ENCODE measurements around the gene MAP3K4.

MAP3K4 gene

GRCh38 chr6:160991406-160992060 lies at the start of gene MAP3K4:
MAP3K4 (plus strand) TSS chr6:160991769; CDS start chr6:160991932, 163 bp downstream.
- peak; percentile 50 to 66 for DNase-seq

GRCh38 chr6:160943997-160944396 lies 47.6 kb upstream of the MAP3K4 start:
- DNase-seq = no peak

- no peak for DNase-seq
Observed at GRCh38 chr6:160945516-160946177, 45.9 kb upstream of the MAP3K4 start.

- DNase-seq = no peak
Observed at GRCh38 chr6:160949531-160949930, 42.0 kb upstream of the MAP3K4 start.

GRCh38 chr6:160950507-160950906 lies 41.1 kb upstream of the MAP3K4 start:
- DNase-seq = no peak

- DNase-seq = no peak
Observed at GRCh38 chr6:160951187-160952030, 40.2 kb upstream of the MAP3K4 start.

GRCh38 chr6:160952633-160953281 lies 38.8 kb upstream of the MAP3K4 start:
- no peak for DNase-seq

GRCh38 chr6:160955508-160956295 lies 35.9 kb upstream of the MAP3K4 start:
- DNase-seq = no peak

- no peak for DNase-seq
Observed at GRCh38 chr6:160956300-160957035, 35.1 kb upstream of the MAP3K4 start.

GRCh38 chr6:160959726-160960435 lies 31.7 kb upstream of the MAP3K4 start:
- no peak for DNase-seq

- no peak for DNase-seq
Observed at GRCh38 chr6:160960839-160961238, 30.7 kb upstream of the MAP3K4 start.

- no peak for DNase-seq
Observed at GRCh38 chr6:160962835-160963623, 28.5 kb upstream of the MAP3K4 start.

GRCh38 chr6:160963651-160964050 lies 27.9 kb upstream of the MAP3K4 start:
- no peak for DNase-seq

- no peak for DNase-seq
Observed at GRCh38 chr6:160965893-160966292, 25.7 kb upstream of the MAP3K4 start.

- no peak for DNase-seq
Observed at GRCh38 chr6:160966493-160967229, 24.9 kb upstream of the MAP3K4 start.

GRCh38 chr6:160967351-160967750 lies 24.2 kb upstream of the MAP3K4 start:
- no peak for DNase-seq

- no peak for DNase-seq
Observed at GRCh38 chr6:160967833-160968232, 23.7 kb upstream of the MAP3K4 start.

GRCh38 chr6:160971171-160971570 lies 20.4 kb upstream of the MAP3K4 start:
- DNase-seq = no peak

GRCh38 chr6:160972111-160972510 lies 19.5 kb upstream of the MAP3K4 start:
- DNase-seq = no peak

Data from NCI-H187 (cell line).